Measurements from ENCODE around the gene BAAT. TPM values are rescaled to one million over a fixed set of nuclear protein-coding genes. Genes with fewer than 3 reads are reported as not detected.

Gene BAAT
- total and polyA plus RNA-seq, 2 of the 13 experiments (the other 11 are each of a cell fraction or from before 2014, with no cell fraction given): 0.71 to 7.9 TPM

GRCh38 chr9:101353683-101354082, 31.1 kb downstream of the BAAT start (continued):
- TF ChIP-seq CREB1 (IDR thresholded peaks at IDR 0.05) (no peak), CREB1 (CRISPR knock-in tag; IDR thresholded peaks at IDR 0.05) (peak; percentile 13; the same call in 1 of the 2 replicates), PRMT3 (CRISPR knock-in tag; IDR thresholded peaks at IDR 0.05; ENCODE audit: borderline replicate concordance, low read depth) (0 out of 2 replicates have a peak, but pooled peaks have one; percentile 41), TEAD2 (CRISPR knock-in tag; IDR thresholded peaks at IDR 0.05) (no peak), SOX5 (CRISPR knock-in tag; IDR thresholded peaks at IDR 0.05; ENCODE audit: borderline replicate concordance) (peak; percentile 90; the same call in 1 of the 2 replicates), RARA (CRISPR knock-in tag; IDR thresholded peaks at IDR 0.05) (peak; percentile 47), ARHGAP35 (CRISPR knock-in tag; IDR thresholded peaks at IDR 0.05; ENCODE audit: borderline replicate concordance) (no peak), RXRB (CRISPR knock-in tag; IDR thresholded peaks at IDR 0.05; ENCODE audit: borderline replicate concordance) (peak; percentile 45; the same call in 1 of the 2 replicates), ELF3 (CRISPR knock-in tag; IDR thresholded peaks at IDR 0.05) (peak; percentile 40), ZNF746 (CRISPR knock-in tag; IDR thresholded peaks at IDR 0.05) (no peak), PAX8 (CRISPR knock-in tag; IDR thresholded peaks at IDR 0.05; ENCODE audit: borderline replicate concordance) (no peak)

GRCh38 chr9:101352892-101353463, 31.8 kb downstream of the BAAT start:
- no peaks in the 10 kb centered on the region for H3K9me3 ChIP-seq (ENCODE audit: low read length)
- POLR2A ChIA-PET: interaction anchor here (2.5 to 4.8 kb wide), 2 partner anchors 14 to 28 kb away, joined by 33 to 116 read pairs; no protein-coding TSS in a partner anchor
- H2AFZ ChIP-seq (ENCODE audit: low read length): peak overlapping the region; percentile 4
- no TSS peak for BruUV-seq (replicated peaks)
- H3K36me3 ChIP-seq (replicated peaks in 1 of 2; ENCODE audit: control insufficient read depth in 1 of 2, insufficient read depth in 2 of 2, low read length in 2 of 2): no peaks in the 10 kb centered on the region
- CTCF ChIA-PET (ENCODE audit: low intra/inter-chr PET ratio, low total read pairs): no interaction called here
- intact Hi-C loops (cut with micrococcal nuclease; ENCODE audit: unreplicated experiment) (no loop called here), in situ Hi-C loops (cut with HindIII; ENCODE audit: extremely low pct_ligation_motif_present, low pct_unique_long_range_greater_than_20kb) (no loop called here)
- no peak for ATAC-seq
- H3K79me2 ChIP-seq (ENCODE audit: insufficient read depth, low read length): no peaks in the 10 kb centered on the region
- no peaks in the 10 kb centered on the region for H4K20me1 ChIP-seq (ENCODE audit: insufficient read depth, low read length)
- H3K4me3 ChIP-seq (replicated peaks in 1 of 3; ENCODE audit: insufficient read depth in 1 of 3, low read depth in 2 of 3, low read length in 3 of 3): no peak overlapping the region
- H3K4me2 ChIP-seq (ENCODE audit: low read depth, low read length): no peak overlapping the region
- H3K27ac ChIP-seq (ENCODE audit: extremely low read length, insufficient read depth, low read length): peak overlapping the region; percentile 94
- H3K9ac ChIP-seq (ENCODE audit: insufficient read depth, low read depth, low read length): peak overlapping the region; percentile 37
- H3K4me1 ChIP-seq (ENCODE audit: insufficient read depth, low read length): peaks cover 95% of the 10 kb centered on the region
- no peak for FAIRE-seq
- DNase-seq (ENCODE audit: low spot score): no peak
- no peaks in the 10 kb centered on the region for H3K27me3 ChIP-seq (ENCODE audit: control insufficient read depth in 1 of 2, insufficient read depth in 2 of 2, low read length in 2 of 2)
- 91% methylated on average over 6 of the region's 6 CpGs for WGBS (ENCODE audit: low lambda C conversion rate)
- TF ChIP-seq JUNB (CRISPR knock-in tag; IDR thresholded peaks at IDR 0.05; ENCODE audit: borderline replicate concordance) (no peak), ZBTB10 (CRISPR knock-in tag; IDR thresholded peaks at IDR 0.05; ENCODE audit: borderline replicate concordance) (0 out of 2 replicates have a peak, but pooled peaks have one; percentile 40), HOXA5 (CRISPR knock-in tag; IDR thresholded peaks at IDR 0.05) (peak; percentile 53; the same call in 1 of the 2 replicates), SOX6 (IDR thresholded peaks at IDR 0.05) (no peak), SOX6 (CRISPR knock-in tag; IDR thresholded peaks at IDR 0.05) (0 out of 2 replicates have a peak, but pooled peaks have one; percentile 22), SRSF1 (optimal IDR thresholded peaks at IDR 0.05; ENCODE audit: low read depth, low read length) (no peak), ZFP82 (CRISPR knock-in tag; IDR thresholded peaks at IDR 0.05; ENCODE audit: borderline replicate concordance) (peak; percentile 67; the same call in 1 of the 2 replicates), JUN (CRISPR knock-in tag; IDR thresholded peaks at IDR 0.05) (no peak), HNF1B (CRISPR knock-in tag; IDR thresholded peaks at IDR 0.05) (no peak), FOXJ3 (CRISPR knock-in tag; IDR thresholded peaks at IDR 0.05; ENCODE audit: borderline replicate concordance) (0 out of 2 replicates have a peak, but pooled peaks have one; percentile 18)

Data from HepG2 (cell line).